ENCODE results near the gene IER5.
"Not testable (repeated sequence)": the region's sequence is repeated elsewhere in the genome, so short reads cannot be mapped to it uniquely, and the experiment has no call there.

Gene IER5

GRCh38 chr1:181088079-181089016, at the start of gene IER5:
TSS of gene IER5 (plus strand) at chr1:181088700. CDS start at chr1:181088903, 203 bp downstream.
- peak; percentile 100 for DNase-seq

GRCh38 chr1:181040284-181040865, 48.1 kb upstream of the IER5 start:
- DNase-seq: no peak

- no peak for DNase-seq
These were observed 45.2 kb upstream of the IER5 start for GRCh38 chr1:181043025-181043888.

GRCh38 chr1:181044449-181044966, 44.0 kb upstream of the IER5 start:
- DNase-seq: no peak

- not testable (repeated sequence) for DNase-seq
These were observed 42.6 kb upstream of the IER5 start for GRCh38 chr1:181045946-181046345.

- no peak for DNase-seq
These were observed 39.1 kb upstream of the IER5 start for GRCh38 chr1:181049378-181049777.

- DNase-seq: no peak
These were observed 37.6 kb upstream of the IER5 start for GRCh38 chr1:181050922-181051321.

- DNase-seq: no peak
These were observed 31.9 kb upstream of the IER5 start for GRCh38 chr1:181056560-181056959.

- peak; percentile 82 for DNase-seq
These were observed 31.4 kb upstream of the IER5 start for GRCh38 chr1:181057079-181057478.

- DNase-seq: no peak
These were observed 29.1 kb upstream of the IER5 start for GRCh38 chr1:181059435-181059834.

- DNase-seq: no peak
These were observed 28.4 kb upstream of the IER5 start for GRCh38 chr1:181060066-181060465.

GRCh38 chr1:181060947-181061346, 27.6 kb upstream of the IER5 start:
- not testable (repeated sequence) for DNase-seq

- peak; percentile 42 for DNase-seq
These were observed 27.0 kb upstream of the IER5 start for GRCh38 chr1:181061487-181061886.

- no peak for DNase-seq
These were observed 26.3 kb upstream of the IER5 start for GRCh38 chr1:181061891-181062835.

- DNase-seq: no peak
These were observed 25.6 kb upstream of the IER5 start for GRCh38 chr1:181062836-181063428.

GRCh38 chr1:181064011-181064623, 24.4 kb upstream of the IER5 start:
- DNase-seq: no peak

- no peak for DNase-seq
These were observed 23.8 kb upstream of the IER5 start for GRCh38 chr1:181064702-181065101.

- DNase-seq: no peak
These were observed 14.9 kb upstream of the IER5 start for GRCh38 chr1:181073638-181074037.

- DNase-seq: no peak
These were observed 12.6 kb upstream of the IER5 start for GRCh38 chr1:181075766-181076350.

GRCh38 chr1:181076852-181077251, 11.6 kb upstream of the IER5 start:
- DNase-seq: no peak

Measured in NCI-H526 treated with DMSO at 0.1 percent for 48 hours (cell line).